Measurements from ENCODE around the gene SPIB.
"Not testable (repeated sequence)": the region's sequence is repeated elsewhere in the genome, so short reads cannot be mapped to it uniquely, and the experiment has no call there.

Gene SPIB

GRCh38 chr19:50420127-50420526 lies 1.4 kb downstream of the SPIB start:
- no peak for DNase-seq

- DNase-seq: no peak
These were observed 2.1 kb downstream of the SPIB start for GRCh38 chr19:50420808-50421207.

- DNase-seq: no peak
These were observed 3.9 kb downstream of the SPIB start for GRCh38 chr19:50422397-50423278.

- DNase-seq: no peak
These were observed 4.8 kb downstream of the SPIB start for GRCh38 chr19:50423279-50424113.

GRCh38 chr19:50425581-50425980 lies 6.8 kb downstream of the SPIB start:
- DNase-seq: no peak

GRCh38 chr19:50427318-50427925 lies 8.7 kb downstream of the SPIB start:
- DNase-seq: no peak

GRCh38 chr19:50427997-50428425 lies 9.3 kb downstream of the SPIB start:
- DNase-seq: no peak

GRCh38 chr19:50428772-50429463 lies 10.2 kb downstream of the SPIB start:
- no peak for DNase-seq

GRCh38 chr19:50430888-50431342 lies 12.2 kb downstream of the SPIB start:
- DNase-seq: no peak

GRCh38 chr19:50431343-50432220 lies 12.8 kb downstream of the SPIB start:
- DNase-seq: peak; percentile 55

- DNase-seq: no peak
These were observed 13.7 kb downstream of the SPIB start, which contains the start of gene MYBPC2 for GRCh38 chr19:50432221-50433028. MYBPC2 (plus strand) TSS chr19:50432892; CDS start chr19:50432954, 62 bp downstream.

- no peak for DNase-seq
These were observed 14.8 kb downstream of the SPIB start for GRCh38 chr19:50433201-50434180.

- no peak for DNase-seq
These were observed 15.8 kb downstream of the SPIB start for GRCh38 chr19:50434525-50434924.

- no peak for DNase-seq
These were observed 16.5 kb downstream of the SPIB start for GRCh38 chr19:50435221-50435620.

GRCh38 chr19:50435627-50436026 lies 16.9 kb downstream of the SPIB start:
- no peak for DNase-seq

GRCh38 chr19:50437862-50438449 lies 19.2 kb downstream of the SPIB start:
- DNase-seq: no peak

- not testable (repeated sequence) for DNase-seq
These were observed 20.4 kb downstream of the SPIB start for GRCh38 chr19:50439130-50439529.

- DNase-seq: no peak
These were observed 25.3 kb downstream of the SPIB start for GRCh38 chr19:50444059-50444458.

GRCh38 chr19:50447053-50447452 lies 28.3 kb downstream of the SPIB start:
- no peak for DNase-seq

All from DMS79 (cell line).